ENCODE data around the gene BDP1. TPM values are rescaled to one million over a fixed set of nuclear protein-coding genes. Genes with fewer than 3 reads are reported as not detected.
"Not testable (repeated sequence)": the region's sequence is repeated elsewhere in the genome, so short reads cannot be mapped to it uniquely, and the experiment has no call there.

BDP1 gene
- total RNA-seq, 2 donors from 2014 or later = 18.9 to 21.8 TPM

DNA sequence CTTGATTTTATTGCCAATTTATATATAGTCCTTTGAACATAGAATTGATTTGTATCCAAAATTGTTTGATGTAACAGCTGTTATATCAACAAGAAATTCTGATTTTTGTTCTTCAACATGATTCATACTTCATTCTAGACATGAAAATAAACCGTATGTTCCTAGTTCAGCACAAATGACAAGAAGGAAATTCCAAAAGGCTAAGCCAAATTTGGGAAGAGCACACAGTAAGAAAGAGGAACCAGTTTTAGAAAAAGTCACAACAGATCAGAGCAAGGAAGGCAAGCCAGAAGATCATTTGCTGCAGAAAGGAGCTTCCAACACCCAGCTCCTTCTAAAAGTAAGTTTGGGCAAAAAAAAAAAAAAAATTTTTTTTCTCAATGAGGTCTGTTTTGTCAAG is 66.7 kb downstream of the BDP1 start:
- no peak overlapping the region for H3K9ac ChIP-seq (ENCODE audit: low read depth in 2 of 2, low read length in 2 of 2)
- H3K27me3 ChIP-seq = no peaks in the 10 kb centered on the region
- intact Hi-C loops (cut with DNase I) = no loop called here
- H3K4me3 ChIP-seq = no peak overlapping the region
- no peaks in the 10 kb centered on the region for H3K9me3 ChIP-seq
- DNase-seq = no peak
- H3K27ac ChIP-seq = no peak overlapping the region
- peaks cover 5% of the 10 kb centered on the region for H3K36me3 ChIP-seq
- no peaks in the 10 kb centered on the region for H3K4me1 ChIP-seq
- TF ChIP-seq, protein P1, sequence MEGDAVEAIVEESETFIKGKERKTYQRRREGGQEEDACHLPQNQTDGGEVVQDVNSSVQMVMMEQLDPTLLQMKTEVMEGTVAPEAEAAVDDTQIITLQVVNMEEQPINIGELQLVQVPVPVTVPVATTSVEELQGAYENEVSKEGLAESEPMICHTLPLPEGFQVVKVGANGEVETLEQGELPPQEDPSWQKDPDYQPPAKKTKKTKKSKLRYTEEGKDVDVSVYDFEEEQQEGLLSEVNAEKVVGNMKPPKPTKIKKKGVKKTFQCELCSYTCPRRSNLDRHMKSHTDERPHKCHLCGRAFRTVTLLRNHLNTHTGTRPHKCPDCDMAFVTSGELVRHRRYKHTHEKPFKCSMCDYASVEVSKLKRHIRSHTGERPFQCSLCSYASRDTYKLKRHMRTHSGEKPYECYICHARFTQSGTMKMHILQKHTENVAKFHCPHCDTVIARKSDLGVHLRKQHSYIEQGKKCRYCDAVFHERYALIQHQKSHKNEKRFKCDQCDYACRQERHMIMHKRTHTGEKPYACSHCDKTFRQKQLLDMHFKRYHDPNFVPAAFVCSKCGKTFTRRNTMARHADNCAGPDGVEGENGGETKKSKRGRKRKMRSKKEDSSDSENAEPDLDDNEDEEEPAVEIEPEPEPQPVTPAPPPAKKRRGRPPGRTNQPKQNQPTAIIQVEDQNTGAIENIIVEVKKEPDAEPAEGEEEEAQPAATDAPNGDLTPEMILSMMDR (IDR thresholded peaks at IDR 0.05) = no peak

DNA sequence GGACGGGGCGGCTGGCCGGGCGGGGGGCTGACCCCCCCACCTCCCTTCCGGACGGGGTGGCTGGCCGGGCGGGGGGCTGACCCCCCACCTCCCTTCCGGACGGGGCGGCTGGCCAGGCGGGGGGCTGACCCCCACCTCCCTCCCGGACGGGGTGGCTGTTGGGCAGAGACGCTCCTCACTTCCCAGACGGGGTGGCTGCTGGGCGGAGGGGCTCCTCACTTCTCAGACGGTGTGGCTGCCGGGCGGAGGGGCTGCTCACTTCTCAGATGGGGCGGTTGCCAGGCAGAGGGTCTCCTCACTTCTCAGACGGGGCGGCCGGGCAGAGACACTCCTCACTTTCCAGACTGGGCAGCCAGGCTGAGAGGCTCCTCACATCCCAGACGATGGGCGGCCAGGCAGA is 70.2 kb downstream of the BDP1 start:
- H3K27ac ChIP-seq; H3K36me3 ChIP-seq; H3K27me3 ChIP-seq; intact Hi-C loops (cut with DNase I); DNase-seq; H3K9me3 ChIP-seq; H3K4me3 ChIP-seq; H3K9ac ChIP-seq (ENCODE audit: low read depth in 2 of 2, low read length in 2 of 2); H3K4me1 ChIP-seq: not testable (repeated sequence)

DNA sequence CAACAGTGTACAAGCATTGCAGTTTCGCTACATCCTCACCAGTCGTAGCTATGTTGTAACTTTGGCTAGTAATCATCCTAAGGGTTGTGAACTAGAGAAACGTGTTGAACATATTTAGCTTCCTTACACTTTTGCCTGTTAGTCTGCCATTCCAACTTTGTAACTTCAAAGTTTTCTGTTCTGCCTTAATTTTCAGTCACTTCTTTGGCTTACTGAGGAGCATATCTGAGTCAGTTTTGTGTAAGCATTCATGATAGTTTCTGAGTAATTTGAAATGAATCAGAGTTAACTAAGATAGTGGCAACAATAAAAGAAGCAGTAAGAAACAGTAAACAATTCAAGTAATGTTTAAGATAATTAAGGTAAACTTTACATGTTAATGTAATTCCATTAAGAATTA is 72.8 kb downstream of the BDP1 start:
- Histone ChIP-seq H3K9me3 (no peaks in the 10 kb centered on the region), H3K4me3 (no peak overlapping the region), H3K9ac (ENCODE audit: low read depth in 2 of 2, low read length in 2 of 2) (no peak overlapping the region), H3K27ac (no peak overlapping the region), H3K36me3 (no peaks in the 10 kb centered on the region), H3K4me1 (no peaks in the 10 kb centered on the region), H3K27me3 (no peaks in the 10 kb centered on the region)
- intact Hi-C loops (cut with DNase I) = no loop called here
- TF ChIP-seq, protein P1 (IDR thresholded peaks at IDR 0.05) = no peak
- no peak for DNase-seq

DNA sequence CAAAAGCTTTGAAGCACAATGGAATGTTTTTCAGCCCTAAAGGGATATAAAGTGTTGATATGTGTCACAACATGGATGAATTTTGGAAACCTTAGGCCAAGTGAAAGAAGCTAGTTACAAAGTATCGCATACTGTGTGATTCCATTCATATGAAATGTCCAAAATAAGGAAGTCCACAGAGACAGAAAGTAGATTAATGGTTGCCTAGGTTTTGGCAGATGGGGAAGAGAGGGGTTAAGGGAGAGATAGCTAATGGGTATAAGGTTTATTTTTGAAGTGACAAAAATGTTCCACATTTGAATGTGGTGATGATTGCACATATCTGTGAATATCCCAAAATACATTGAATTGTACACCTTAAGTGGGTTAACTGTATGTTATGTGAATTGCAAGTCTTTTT is 74.2 kb downstream of the BDP1 start:
- H3K9ac ChIP-seq (ENCODE audit: low read depth in 2 of 2, low read length in 2 of 2) = no peak overlapping the region
- H3K4me1 ChIP-seq = no peaks in the 10 kb centered on the region
- intact Hi-C loops (cut with DNase I) = no loop called here
- no peaks in the 10 kb centered on the region for H3K27me3 ChIP-seq
- H3K36me3 ChIP-seq = no peaks in the 10 kb centered on the region
- no peak for DNase-seq
- H3K4me3 ChIP-seq = no peak overlapping the region
- H3K27ac ChIP-seq = no peak overlapping the region
- TF ChIP-seq, protein P1 (IDR thresholded peaks at IDR 0.05) = no peak
- no peaks in the 10 kb centered on the region for H3K9me3 ChIP-seq

DNA sequence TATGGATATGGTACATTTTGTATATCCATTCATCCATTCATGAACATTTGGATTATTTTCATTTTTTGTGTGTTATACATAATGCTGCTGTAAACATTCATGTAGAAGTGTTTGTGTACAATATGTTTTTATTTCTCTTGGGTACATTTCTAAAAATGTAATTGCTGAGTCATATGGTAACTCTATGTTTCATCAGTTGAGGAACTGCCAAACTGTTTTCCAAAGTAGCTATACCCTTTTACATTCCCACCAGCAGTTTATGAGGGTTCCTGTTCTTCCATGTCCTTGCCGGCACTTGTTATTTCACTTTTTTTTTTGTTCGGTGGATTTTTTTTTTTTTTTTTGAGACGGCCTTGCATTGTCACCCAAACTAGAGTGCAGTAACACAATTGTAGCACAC is 77.7 kb downstream of the BDP1 start:
- Histone ChIP-seq H3K27me3 (no peaks in the 10 kb centered on the region), H3K9me3 (no peaks in the 10 kb centered on the region), H3K4me1 (no peaks in the 10 kb centered on the region), H3K36me3 (no peaks in the 10 kb centered on the region), H3K27ac (no peak overlapping the region), H3K4me3 (no peak overlapping the region), H3K9ac (ENCODE audit: low read depth in 2 of 2, low read length in 2 of 2) (no peak overlapping the region)
- DNase-seq = no peak
- intact Hi-C loops (cut with DNase I) = no loop called here
- TF ChIP-seq, protein P1 (IDR thresholded peaks at IDR 0.05) = no peak

DNA sequence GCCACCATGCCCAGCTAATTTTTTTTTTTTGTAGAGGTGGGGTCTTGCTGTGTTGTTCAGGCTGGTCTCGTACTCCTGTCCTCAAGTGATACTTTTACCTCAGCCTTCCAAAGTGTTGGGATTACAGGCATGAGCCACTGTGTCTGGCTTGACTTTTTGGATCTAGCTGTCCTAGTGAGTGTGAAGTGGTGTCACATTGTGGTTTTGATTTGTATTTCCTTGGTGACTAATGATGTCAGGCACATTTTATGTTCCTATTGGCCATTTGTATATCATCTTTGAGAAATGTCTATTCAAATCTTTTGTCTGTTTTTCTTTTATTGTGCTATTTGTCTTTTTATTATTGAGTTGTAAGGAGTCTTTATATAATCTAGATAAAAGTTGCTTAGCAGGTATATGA is 78.2 kb downstream of the BDP1 start:
- no peaks in the 10 kb centered on the region for H3K4me1 ChIP-seq
- intact Hi-C loops (cut with DNase I) = no loop called here
- DNase-seq = no peak
- TF ChIP-seq, protein P1 (IDR thresholded peaks at IDR 0.05) = no peak
- H3K9ac ChIP-seq (ENCODE audit: low read depth in 2 of 2, low read length in 2 of 2) = no peak overlapping the region
- no peak overlapping the region for H3K4me3 ChIP-seq
- H3K9me3 ChIP-seq = no peaks in the 10 kb centered on the region
- no peak overlapping the region for H3K27ac ChIP-seq
- no peaks in the 10 kb centered on the region for H3K27me3 ChIP-seq
- no peaks in the 10 kb centered on the region for H3K36me3 ChIP-seq
